Measurements from ENCODE around the gene CWF19L2.

CWF19L2 gene

GRCh38 chr11:107293677-107294344, 163.8 kb downstream of the CWF19L2 start:
- no peak for DNase-seq

GRCh38 chr11:107282195-107282594, 175.4 kb downstream of the CWF19L2 start:
- DNase-seq = no peak
